ENCODE results near the gene MOK.

- no peak for TF ChIP-seq CTCF (IDR thresholded peaks at IDR 0.05)
- TF ChIP-seq POLR2A (IDR thresholded peaks at IDR 0.05), result no peak
These were observed 26.9 kb downstream of the MOK start for GRCh38 chr14:102277874-102278630.
